ENCODE data around the gene TNFSF9.
A peak's percentile ranks its signal among the peaks of the same experiment; 100 is the strongest.
"Not testable (repeated sequence)": the region's sequence is repeated elsewhere in the genome, so short reads cannot be mapped to it uniquely, and the experiment has no call there.

TNFSF9 gene

DNA sequence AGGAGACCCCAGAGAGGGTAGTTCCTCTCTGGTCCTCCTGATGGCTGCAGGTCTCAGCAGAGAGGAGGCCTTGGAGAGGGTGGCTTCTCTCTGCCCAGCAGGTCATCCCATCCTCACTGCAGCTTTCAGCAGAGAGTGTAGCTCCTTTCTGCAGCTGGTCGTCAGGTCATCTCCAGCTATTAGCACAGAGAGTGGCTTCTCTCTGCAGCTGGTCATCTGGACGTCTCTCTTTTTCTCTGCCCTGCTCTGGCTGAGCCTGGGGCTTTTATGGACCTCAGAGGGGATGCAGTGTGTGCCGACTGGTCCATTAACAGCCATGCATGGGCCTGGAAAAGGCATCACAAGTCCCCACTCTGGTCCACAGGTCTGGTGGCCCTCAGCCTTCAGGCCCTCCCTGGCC, 20.3 kb downstream of the TNFSF9 start:
- peaks cover 0 to 6% (median 4%) of the 10 kb centered on the region in 5 donors for H3K4me1 ChIP-seq (ENCODE audit: control insufficient read depth in 5 of 5, insufficient read depth in 5 of 5, low read length in 5 of 5)
- H3K36me3 ChIP-seq (ENCODE audit: control insufficient read depth in 5 of 5, insufficient read depth in 5 of 5, low read length in 5 of 5): no peaks in the 10 kb centered on the region
- peaks cover 0 to 13% (median 0%) of the 10 kb centered on the region in 5 donors for H3K27me3 ChIP-seq (ENCODE audit: control insufficient read depth in 5 of 5, insufficient read depth in 4 of 5, low read length in 5 of 5)
- no peak overlapping the region for H3K4me3 ChIP-seq (ENCODE audit: low read depth in 1 of 5, low read length in 5 of 5)
- no peak overlapping the region for H3K9ac ChIP-seq (ENCODE audit: low read length in 5 of 5)
- H3K27ac ChIP-seq (ENCODE audit: low read depth, low read length): no peak overlapping the region
- peaks cover 0 to 6% (median 0%) of the 10 kb centered on the region in 5 donors for H3K9me3 ChIP-seq (ENCODE audit: control insufficient read depth in 5 of 5, low read length in 5 of 5)

GRCh38 chr19:6551607-6552450, 21.0 kb downstream of the TNFSF9 start:
- Histone ChIP-seq H3K4me3 (ENCODE audit: low read depth in 1 of 5, low read length in 5 of 5) (peak overlapping the region in 1 of 5 donors; percentile 30), H3K36me3 (ENCODE audit: control insufficient read depth in 5 of 5, insufficient read depth in 5 of 5, low read length in 5 of 5) (no peaks in the 10 kb centered on the region), H3K27ac (ENCODE audit: low read depth, low read length) (no peak overlapping the region), H3K4me1 (ENCODE audit: control insufficient read depth in 5 of 5, insufficient read depth in 5 of 5, low read length in 5 of 5) (peaks cover 0 to 6% (median 4%) of the 10 kb centered on the region in 5 donors), H3K9ac (ENCODE audit: low read length in 5 of 5) (no peak overlapping the region), H3K27me3 (ENCODE audit: control insufficient read depth in 5 of 5, insufficient read depth in 4 of 5, low read length in 5 of 5) (peaks cover 0 to 10% (median 0%) of the 10 kb centered on the region in 5 donors), H3K9me3 (ENCODE audit: control insufficient read depth in 5 of 5, low read length in 5 of 5) (peaks cover 0 to 6% (median 0%) of the 10 kb centered on the region in 5 donors)

GRCh38 chr19:6556043-6556449, 25.2 kb downstream of the TNFSF9 start:
- Histone ChIP-seq H3K9me3 (ENCODE audit: control insufficient read depth in 5 of 5, low read length in 5 of 5) (no peaks in the 10 kb centered on the region), H3K4me3 (ENCODE audit: low read depth in 1 of 5, low read length in 5 of 5) (no peak overlapping the region), H3K4me1 (ENCODE audit: control insufficient read depth in 5 of 5, insufficient read depth in 5 of 5, low read length in 5 of 5) (peaks cover 0 to 6% (median 4%) of the 10 kb centered on the region in 5 donors), H3K36me3 (ENCODE audit: control insufficient read depth in 5 of 5, insufficient read depth in 5 of 5, low read length in 5 of 5) (no peaks in the 10 kb centered on the region), H3K9ac (ENCODE audit: low read length in 5 of 5) (no peak overlapping the region), H3K27ac (ENCODE audit: low read depth, low read length) (no peak overlapping the region), H3K27me3 (ENCODE audit: control insufficient read depth in 5 of 5, insufficient read depth in 4 of 5, low read length in 5 of 5) (peaks cover 0 to 12% (median 0%) of the 10 kb centered on the region in 5 donors)

DNA sequence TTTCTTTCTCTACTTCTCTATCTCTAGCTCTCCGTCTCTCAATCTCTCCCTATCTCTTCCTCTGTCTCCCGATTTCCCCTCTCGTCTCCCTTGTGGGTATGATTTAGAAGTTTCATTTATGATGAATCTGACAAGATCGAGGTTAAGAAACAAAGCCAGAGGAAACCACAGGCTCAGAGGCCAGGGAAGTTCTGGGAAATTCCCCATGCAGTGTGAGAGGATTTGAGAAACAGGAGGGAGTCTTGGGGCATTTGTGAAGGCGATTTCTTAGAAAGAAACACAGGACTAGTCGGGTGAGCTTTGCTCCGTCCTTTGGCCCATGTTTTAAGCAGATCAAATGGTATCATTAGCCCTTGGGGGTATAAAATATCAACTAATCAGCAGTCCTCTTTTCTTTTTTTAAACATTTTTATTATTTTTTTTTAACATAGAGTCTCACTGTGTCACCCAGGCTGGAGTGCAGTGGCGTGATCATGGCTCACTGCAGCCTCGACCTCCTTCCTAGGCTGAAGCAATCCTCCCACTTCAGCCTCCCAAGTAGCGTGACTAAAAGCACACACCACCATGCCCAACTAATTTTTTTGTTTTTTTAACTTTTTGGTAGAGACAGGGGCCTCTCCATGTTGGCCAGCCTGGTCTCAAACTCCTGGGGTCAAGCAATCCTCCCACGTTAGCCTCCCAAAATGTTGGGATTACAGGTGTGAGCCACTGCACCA, 25.8 kb downstream of the TNFSF9 start:
- Histone ChIP-seq H3K9me3 (ENCODE audit: control insufficient read depth in 5 of 5, low read length in 5 of 5) (no peaks in the 10 kb centered on the region), H3K9ac (ENCODE audit: low read length in 5 of 5) (no peak overlapping the region), H3K27ac (ENCODE audit: low read depth, low read length) (no peak overlapping the region), H3K27me3 (ENCODE audit: control insufficient read depth in 5 of 5, insufficient read depth in 4 of 5, low read length in 5 of 5) (peaks cover 0 to 8% (median 0%) of the 10 kb centered on the region in 5 donors), H3K36me3 (ENCODE audit: control insufficient read depth in 5 of 5, insufficient read depth in 5 of 5, low read length in 5 of 5) (no peaks in the 10 kb centered on the region), H3K4me1 (ENCODE audit: control insufficient read depth in 5 of 5, insufficient read depth in 5 of 5, low read length in 5 of 5) (peaks cover 0 to 6% (median 4%) of the 10 kb centered on the region in 5 donors), H3K4me3 (ENCODE audit: low read depth in 1 of 5, low read length in 5 of 5) (no peak overlapping the region)

GRCh38 chr19:6562437-6562836, 31.6 kb downstream of the TNFSF9 start:
- H3K36me3 ChIP-seq (ENCODE audit: control insufficient read depth in 5 of 5, insufficient read depth in 5 of 5, low read length in 5 of 5); H3K9ac ChIP-seq (ENCODE audit: low read length in 5 of 5); H3K27ac ChIP-seq (ENCODE audit: low read depth, low read length); H3K27me3 ChIP-seq (ENCODE audit: control insufficient read depth in 5 of 5, insufficient read depth in 4 of 5, low read length in 5 of 5); H3K4me1 ChIP-seq (ENCODE audit: control insufficient read depth in 5 of 5, insufficient read depth in 5 of 5, low read length in 5 of 5); H3K4me3 ChIP-seq (ENCODE audit: low read depth in 1 of 5, low read length in 5 of 5): not testable (repeated sequence)
- peaks cover 6 to 13% (median 11%) of the 10 kb centered on the region in 5 donors for H3K9me3 ChIP-seq (ENCODE audit: control insufficient read depth in 5 of 5, low read length in 5 of 5)

- Histone ChIP-seq H3K4me3 (ENCODE audit: low read depth in 1 of 5, low read length in 5 of 5) (peak overlapping the region in 1 of 5 donors; percentile 25), H3K9ac (ENCODE audit: low read length in 5 of 5) (no peak overlapping the region), H3K4me1 (ENCODE audit: control insufficient read depth in 5 of 5, insufficient read depth in 5 of 5, low read length in 5 of 5) (peaks cover 0 to 3% (median 0%) of the 10 kb centered on the region in 5 donors), H3K27ac (ENCODE audit: low read depth, low read length) (no peak overlapping the region), H3K36me3 (ENCODE audit: control insufficient read depth in 5 of 5, insufficient read depth in 5 of 5, low read length in 5 of 5) (no peaks in the 10 kb centered on the region), H3K27me3 (ENCODE audit: control insufficient read depth in 5 of 5, insufficient read depth in 4 of 5, low read length in 5 of 5) (peaks cover 0 to 3% (median 0%) of the 10 kb centered on the region in 5 donors), H3K9me3 (ENCODE audit: control insufficient read depth in 5 of 5, low read length in 5 of 5) (peaks cover 6 to 13% (median 11%) of the 10 kb centered on the region in 5 donors)
Observed at GRCh38 chr19:6564393-6564792, 33.6 kb downstream of the TNFSF9 start.

GRCh38 chr19:6566727-6567126, 35.9 kb downstream of the TNFSF9 start:
- H3K4me1 ChIP-seq (ENCODE audit: control insufficient read depth in 5 of 5, insufficient read depth in 5 of 5, low read length in 5 of 5); H3K36me3 ChIP-seq (ENCODE audit: control insufficient read depth in 5 of 5, insufficient read depth in 5 of 5, low read length in 5 of 5); H3K4me3 ChIP-seq (ENCODE audit: low read depth in 1 of 5, low read length in 5 of 5); H3K9ac ChIP-seq (ENCODE audit: low read length in 5 of 5); H3K27me3 ChIP-seq (ENCODE audit: control insufficient read depth in 5 of 5, insufficient read depth in 4 of 5, low read length in 5 of 5); H3K27ac ChIP-seq (ENCODE audit: low read depth, low read length): not testable (repeated sequence)
- peaks cover 6 to 20% (median 12%) of the 10 kb centered on the region in 5 donors for H3K9me3 ChIP-seq (ENCODE audit: control insufficient read depth in 5 of 5, low read length in 5 of 5)

DNA sequence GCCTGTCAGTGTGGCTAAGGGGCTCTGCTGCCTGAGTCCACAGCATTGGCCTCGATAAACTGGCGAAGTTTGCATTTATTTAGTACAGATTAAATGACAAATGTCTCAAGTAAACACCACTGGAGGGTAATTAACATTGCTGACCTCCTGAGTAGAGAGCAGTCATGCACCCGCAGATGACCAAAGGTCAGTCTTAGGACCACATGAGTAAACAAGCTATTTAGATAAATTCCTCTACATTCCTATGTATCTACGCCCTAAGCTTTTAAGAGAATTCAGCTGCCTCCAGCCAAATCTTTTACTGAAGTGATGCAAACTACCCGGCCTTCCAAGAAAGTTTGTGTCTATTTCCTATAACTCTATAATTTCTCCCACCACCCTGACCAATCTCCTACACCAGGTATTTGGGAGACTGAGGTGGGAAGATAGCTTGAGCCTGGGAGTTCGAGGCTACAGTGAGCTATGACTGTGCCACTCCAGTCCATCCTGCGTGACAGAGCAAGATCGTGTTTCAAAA, 37.2 kb downstream of the TNFSF9 start:
- Histone ChIP-seq H3K27me3 (ENCODE audit: control insufficient read depth in 5 of 5, insufficient read depth in 4 of 5, low read length in 5 of 5) (peaks cover 0 to 5% (median 3%) of the 10 kb centered on the region in 5 donors), H3K4me3 (ENCODE audit: low read depth in 1 of 5, low read length in 5 of 5) (no peak overlapping the region), H3K36me3 (ENCODE audit: control insufficient read depth in 5 of 5, insufficient read depth in 5 of 5, low read length in 5 of 5) (no peaks in the 10 kb centered on the region), H3K9ac (ENCODE audit: low read length in 5 of 5) (no peak overlapping the region), H3K4me1 (ENCODE audit: control insufficient read depth in 5 of 5, insufficient read depth in 5 of 5, low read length in 5 of 5) (peaks cover 0 to 3% (median 0%) of the 10 kb centered on the region in 5 donors), H3K9me3 (ENCODE audit: control insufficient read depth in 5 of 5, low read length in 5 of 5) (peaks cover 6 to 24% (median 12%) of the 10 kb centered on the region in 5 donors), H3K27ac (ENCODE audit: low read depth, low read length) (no peak overlapping the region)

GRCh38 chr19:6568816-6569215, 38.0 kb downstream of the TNFSF9 start:
- no peak overlapping the region for H3K9ac ChIP-seq (ENCODE audit: low read length in 5 of 5)
- H3K4me3 ChIP-seq (ENCODE audit: low read depth in 1 of 5, low read length in 5 of 5): no peak overlapping the region
- no peaks in the 10 kb centered on the region for H3K36me3 ChIP-seq (ENCODE audit: control insufficient read depth in 5 of 5, insufficient read depth in 5 of 5, low read length in 5 of 5)
- H3K27me3 ChIP-seq (ENCODE audit: control insufficient read depth in 5 of 5, insufficient read depth in 4 of 5, low read length in 5 of 5): peaks cover 0 to 6% (median 2%) of the 10 kb centered on the region in 5 donors
- H3K4me1 ChIP-seq (ENCODE audit: control insufficient read depth in 5 of 5, insufficient read depth in 5 of 5, low read length in 5 of 5): peaks cover 0 to 3% (median 0%) of the 10 kb centered on the region in 5 donors
- peaks cover 6 to 21% (median 8%) of the 10 kb centered on the region in 5 donors for H3K9me3 ChIP-seq (ENCODE audit: control insufficient read depth in 5 of 5, low read length in 5 of 5)
- no peak overlapping the region for H3K27ac ChIP-seq (ENCODE audit: low read depth, low read length)

Measured in subcutaneous abdominal adipose tissue (tissue), 5 donors.